Measurements from ENCODE around the gene PPFIBP1. TPM values are rescaled to one million over a fixed set of nuclear protein-coding genes. Genes with fewer than 3 reads are reported as not detected.

The PPFIBP1 gene
- total RNA-seq, 1 donor from 2014 or later: 184 TPM

- DNase-seq (ENCODE audit: low spot score): no peak
- no peak for TF ChIP-seq CTCF (IDR thresholded peaks at IDR 0.05; ENCODE audit: unreplicated experiment)
- Mint-ChIP-seq H3K36me3 (ENCODE audit: low read depth, unreplicated experiment) (peaks cover 12% of the 10 kb centered on the region), H3K27ac (ENCODE audit: unreplicated experiment) (no peak overlapping the region), H3K9me3 (ENCODE audit: unreplicated experiment) (no peaks in the 10 kb centered on the region), H3K4me3 (ENCODE audit: unreplicated experiment) (no peak overlapping the region), H3K27me3 (ENCODE audit: unreplicated experiment) (no peaks in the 10 kb centered on the region), H3K4me1 (ENCODE audit: unreplicated experiment) (peaks cover 48% of the 10 kb centered on the region)
Measured at GRCh38 chr12:27549801-27550652, 26.0 kb downstream of the PPFIBP1 start.

- TF ChIP-seq CTCF (IDR thresholded peaks at IDR 0.05; ENCODE audit: unreplicated experiment): no peak
- Mint-ChIP-seq H3K4me1 (ENCODE audit: unreplicated experiment) (peaks cover 53% of the 10 kb centered on the region), H3K9me3 (ENCODE audit: unreplicated experiment) (no peaks in the 10 kb centered on the region), H3K36me3 (ENCODE audit: low read depth, unreplicated experiment) (peaks cover 12% of the 10 kb centered on the region), H3K27ac (ENCODE audit: unreplicated experiment) (no peak overlapping the region), H3K4me3 (ENCODE audit: unreplicated experiment) (no peak overlapping the region), H3K27me3 (ENCODE audit: unreplicated experiment) (no peaks in the 10 kb centered on the region)
- no peak for DNase-seq (ENCODE audit: low spot score)
Measured at GRCh38 chr12:27550653-27550975, 26.6 kb downstream of the PPFIBP1 start.

- Mint-ChIP-seq H3K4me3 (ENCODE audit: unreplicated experiment) (no peak overlapping the region), H3K4me1 (ENCODE audit: unreplicated experiment) (peaks cover 55% of the 10 kb centered on the region), H3K9me3 (ENCODE audit: unreplicated experiment) (no peaks in the 10 kb centered on the region), H3K27ac (ENCODE audit: unreplicated experiment) (no peak overlapping the region), H3K36me3 (ENCODE audit: low read depth, unreplicated experiment) (peaks cover 12% of the 10 kb centered on the region), H3K27me3 (ENCODE audit: unreplicated experiment) (no peaks in the 10 kb centered on the region)
- no peak for DNase-seq (ENCODE audit: low spot score)
- no peak for TF ChIP-seq CTCF (IDR thresholded peaks at IDR 0.05; ENCODE audit: unreplicated experiment)
Measured at GRCh38 chr12:27551172-27551840, 27.3 kb downstream of the PPFIBP1 start.

- DNase-seq (ENCODE audit: low spot score): no peak
- no peak for TF ChIP-seq CTCF (IDR thresholded peaks at IDR 0.05; ENCODE audit: unreplicated experiment)
- H3K9me3 Mint-ChIP-seq (ENCODE audit: unreplicated experiment): no peaks in the 10 kb centered on the region
- H3K4me3 Mint-ChIP-seq (ENCODE audit: unreplicated experiment): no peak overlapping the region
- H3K4me1 Mint-ChIP-seq (ENCODE audit: unreplicated experiment): peaks cover 58% of the 10 kb centered on the region
- no peaks in the 10 kb centered on the region for H3K27me3 Mint-ChIP-seq (ENCODE audit: unreplicated experiment)
- H3K27ac Mint-ChIP-seq (ENCODE audit: unreplicated experiment): no peak overlapping the region
- peaks cover 12% of the 10 kb centered on the region for H3K36me3 Mint-ChIP-seq (ENCODE audit: low read depth, unreplicated experiment)
Measured at GRCh38 chr12:27552235-27552634, 28.2 kb downstream of the PPFIBP1 start.
